ENCODE results near the gene CHST3. TPM values are rescaled to one million over a fixed set of nuclear protein-coding genes. Genes with fewer than 3 reads are reported as not detected.

Gene CHST3
- total and polyA plus RNA-seq, 10 of the 15 experiments (the other 5 are each of a cell fraction or from before 2014, with no cell fraction given), result 0.03 to 0.50 (median 0.05) TPM; not detected in 2

- FAIRE-seq (no peak), ATAC-seq (no peak), DNase-seq (ENCODE audit: low read depth, low spot score) (no peak)
- Histone ChIP-seq H3K36me3 (ENCODE audit: control insufficient read depth in 2 of 2, insufficient read depth in 2 of 2, low read length in 1 of 2) (no peaks in the 10 kb centered on the region), H3K9ac (ENCODE audit: control insufficient read depth, insufficient read depth, low read length) (no peak overlapping the region), H3K9me3 (replicated peaks; ENCODE audit: control insufficient read depth, insufficient read depth, low read length) (peaks cover 5% of the 10 kb centered on the region; the same call in 1 of the 3 replicates), H2AFZ (ENCODE audit: control insufficient read depth, low read depth, low read length) (no peak overlapping the region), H3K79me2 (ENCODE audit: control insufficient read depth, insufficient read depth, low read length) (no peaks in the 10 kb centered on the region), H3K27ac (ENCODE audit: control insufficient read depth, insufficient read depth) (no peak overlapping the region), H3K4me2 (ENCODE audit: control insufficient read depth, insufficient read depth) (no peak overlapping the region), H3K4me3 (no peak overlapping the region), H4K20me1 (ENCODE audit: control insufficient read depth, insufficient read depth) (no peaks in the 10 kb centered on the region), H3K27me3 (replicated peaks in 1 of 2; ENCODE audit: control insufficient read depth in 2 of 2, insufficient read depth in 2 of 2, low read length in 1 of 2) (peaks cover 0 to 3% of the 10 kb centered on the region in 2 experiments; a peak in 2 of 4 replicates), H3K4me1 (ENCODE audit: control insufficient read depth, insufficient read depth, low read length) (no peaks in the 10 kb centered on the region)
- ChIA-PET POLR2A (no interaction called here), SMC1A (ENCODE audit: uncharacterized antibody, unreplicated experiment) (interaction anchor here (0.9 to 8.0 kb wide), 4 partner anchors 19 to 96 kb away, joined by 3 to 101 read pairs (median 4); no protein-coding TSS in a partner anchor), CTCF (interaction anchor here (1.0 to 11.2 kb wide), 3 partner anchors 85 to 271 kb away, joined by 3 to 214 read pairs (median 3); no protein-coding TSS in a partner anchor), RAD21 (ENCODE audit: unreplicated experiment) (interaction anchor here (2.1 to 10.5 kb wide), 2 partner anchors 56 to 95 kb away, joined by 5 to 127 read pairs; no protein-coding TSS in a partner anchor)
- in situ Hi-C loops (cut with MboI), result no loop called here
- TF ChIP-seq IKZF2 (IDR thresholded peaks at IDR 0.05), result no peak
- no peak for TF ChIP-seq TBL1XR1 (IDR thresholded peaks at IDR 0.05; ENCODE audit: low read depth, low read length)
- TF ChIP-seq CHD4 (IDR thresholded peaks at IDR 0.05), result no peak
- no peak for TF ChIP-seq ZBTB40 (IDR thresholded peaks at IDR 0.05; ENCODE audit: borderline replicate concordance)
- no peak for TF ChIP-seq CHD1 (IDR thresholded peaks at IDR 0.05; ENCODE audit: low read depth, low read length)
- TF ChIP-seq RCOR1 (conservative IDR thresholded peaks at IDR 0.05; ENCODE audit: low read depth, low read length), result no peak
- TF ChIP-seq EED (IDR thresholded peaks at IDR 0.05; ENCODE audit: low read depth), result no peak
- no peak for TF ChIP-seq ATF7 (IDR thresholded peaks at IDR 0.05; ENCODE audit: low read depth)
- TF ChIP-seq SIX5 (IDR thresholded peaks at IDR 0.05; ENCODE audit: low read depth, low read length, severe bottlenecking), result no peak
- no peak for TF ChIP-seq SIN3A (IDR thresholded peaks at IDR 0.05; ENCODE audit: low read depth, low read length)
- no peak for TF ChIP-seq DPF2 (IDR thresholded peaks at IDR 0.05)
- no TSS peak for BruUV-seq (replicated peaks)
- 43% methylated on average over 3 of the region's 3 CpGs for WGBS (ENCODE audit: insufficient coverage, insufficient replicate concordance, low lambda C conversion rate, missing lambda C conversion rate)
- intact Hi-C loops (cut with micrococcal nuclease; ENCODE audit: unreplicated experiment), result no loop called here
These were observed 11.4 kb upstream of the CHST3 start for GRCh38 chr10:71952745-71953144.

Data from GM12878 (cell line).